UCSD-AML1 (cell line): Measurements from ENCODE around the gene CHN2.
"Not testable (repeated sequence)": the region's sequence is repeated elsewhere in the genome, so short reads cannot be mapped to it uniquely, and the experiment has no call there.

Experiments used
- DNase-seq: peaks from one replicate; lab custom pipeline; 2025; ENCODE audit not compliant: unreplicated experiment; lab: John Stamatoyannopoulos, UW

Gene CHN2

GRCh38 chr7:29185613-29186012 is 9.0 kb upstream of the CHN2 start:
- DNase-seq: no peak

GRCh38 chr7:29189743-29190201 is 4.8 kb upstream of the CHN2 start:
- DNase-seq: peak; percentile 9

GRCh38 chr7:29190349-29191045 is 4.1 kb upstream of the CHN2 start:
- no peak for DNase-seq

- no peak for DNase-seq
Observed at GRCh38 chr7:29192323-29192722, 2.3 kb upstream of the CHN2 start.

- DNase-seq: no peak
Observed at GRCh38 chr7:29192811-29193210, 1.8 kb upstream of the CHN2 start.

- no peak for DNase-seq
Observed at GRCh38 chr7:29193316-29194205, 1.0 kb upstream of the CHN2 start.

- no peak for DNase-seq
Observed at GRCh38 chr7:29194206-29194593, 375 bp upstream of the CHN2 start.

- no peak for DNase-seq
Observed at GRCh38 chr7:29196191-29196590, 1.6 kb downstream of the CHN2 start.

- DNase-seq: no peak
Observed at GRCh38 chr7:29196971-29197595, 2.5 kb downstream of the CHN2 start.

GRCh38 chr7:29197916-29198315 is 3.3 kb downstream of the CHN2 start:
- no peak for DNase-seq

GRCh38 chr7:29199776-29200175 is 5.2 kb downstream of the CHN2 start:
- no peak for DNase-seq

GRCh38 chr7:29202651-29203069 is 8.1 kb downstream of the CHN2 start:
- DNase-seq: no peak

GRCh38 chr7:29204491-29205272 is 10.1 kb downstream of the CHN2 start:
- DNase-seq: no peak

- DNase-seq: no peak
Observed at GRCh38 chr7:29207162-29207801, 12.7 kb downstream of the CHN2 start.

GRCh38 chr7:29208410-29209250 is 14.1 kb downstream of the CHN2 start:
- no peak for DNase-seq

GRCh38 chr7:29209745-29210144 is 15.2 kb downstream of the CHN2 start:
- no peak for DNase-seq

- DNase-seq: not testable (repeated sequence)
Observed at GRCh38 chr7:29212736-29213135, 18.2 kb downstream of the CHN2 start.

GRCh38 chr7:29214056-29214455 is 19.5 kb downstream of the CHN2 start:
- no peak for DNase-seq

GRCh38 chr7:29214816-29215215 is 20.2 kb downstream of the CHN2 start:
- DNase-seq: no peak

GRCh38 chr7:29216128-29216527 is 21.6 kb downstream of the CHN2 start:
- no peak for DNase-seq
